Uterus (tissue), 4 donors: ENCODE measurements around the gene KRTAP3-3. TPM values are rescaled to one million over a fixed set of nuclear protein-coding genes. Genes with fewer than 3 reads are reported as not detected.

ENCODE experiments used
- DNase-seq, 2 donors: peaks; one replicate each; pipeline ENCODE4 v3.0.0-alpha.2; 2019 to 2020
- H3K27ac ChIP-seq, 2 donors: fragments of 200-600 bp; sonication (generic); 1 replicate in 1 of 2; 2 replicates in 1 of 2; pipeline ENCODE4 v1.5.1; 2016 to 2018
- H3K27me3 ChIP-seq, 2 donors: fragments of 200-600 bp; sonication (generic); one replicate each; pipeline ENCODE4 v1.5.1; 2018 to 2019; ENCODE audit warnings: control low read depth in 1 of 2
- H3K36me3 ChIP-seq, 2 donors: fragments of 200-600 bp; sonication (generic); one replicate each; pipeline ENCODE4 v1.5.1; 2019; ENCODE audit warnings: control low read depth in 1 of 2
- H3K4me1 ChIP-seq, 2 donors: fragments of 200-600 bp; sonication (generic); one replicate each; pipeline ENCODE4 v1.5.1; 2018 to 2019; ENCODE audit warnings: control low read depth in 1 of 2
- H3K4me3 ChIP-seq, 2 donors: fragments of 200-600 bp; sonication (generic); 1 replicate in 1 of 2; 2 replicates in 1 of 2; pipeline ENCODE4 v1.5.1; 2018 to 2019; ENCODE audit warnings: mild to moderate bottlenecking in 1 of 2
- H3K9me3 ChIP-seq, 2 donors: fragments of 200-600 bp; sonication (generic); one replicate each; pipeline ENCODE4 v1.5.1; 2019; ENCODE audit warnings: control low read depth in 1 of 2
- POLR2A ChIP-seq, 2 donors: fragments of 450-650 bp; IDR thresholded peaks; one replicate each; pipeline ENCODE4 v1.6.1; 2016; ENCODE audit warnings: antibody characterized with exemption in 2 of 2, mild to moderate bottlenecking in 1 of 2, moderate library complexity in 1 of 2
- intact Hi-C: fragments of 100-400 bp; cut with DNase I; formaldehyde crosslinking; loops from one replicate; pipeline ENCODE4 v1.15.1; 2023; ENCODE audit warnings: low total_unique reads
- total RNA-seq, 4 donors: library from RNA; depleted of rRNA in 3 of 4; stranded (reverse); fragments of >200 nt in 3 of 4; gene quantifications; one replicate each; pipeline versions ENCODE4 v1.1.0 to v1.2.4, GENCODE V29; 2014 to 2023
- TF ChIP-seq, protein P1 (sequence below), 4 experiments: fragments of 200-600 bp in 2 of 4; fragments of 450-650 bp in 2 of 4; sonication (generic) in 2 of 4; IDR thresholded peaks; one replicate each; pipeline ENCODE4 v1.5.1; 2016 to 2019; ENCODE audit warnings: antibody characterized with exemption in 4 of 4, mild to moderate bottlenecking in 2 of 4, moderate library complexity in 1 of 4
- donor health status: DM: yes; HTN: yes; CAD: no.

The KRTAP3-3 gene
- total RNA-seq, 4 donors from 2014 or later: not detected

DNA sequence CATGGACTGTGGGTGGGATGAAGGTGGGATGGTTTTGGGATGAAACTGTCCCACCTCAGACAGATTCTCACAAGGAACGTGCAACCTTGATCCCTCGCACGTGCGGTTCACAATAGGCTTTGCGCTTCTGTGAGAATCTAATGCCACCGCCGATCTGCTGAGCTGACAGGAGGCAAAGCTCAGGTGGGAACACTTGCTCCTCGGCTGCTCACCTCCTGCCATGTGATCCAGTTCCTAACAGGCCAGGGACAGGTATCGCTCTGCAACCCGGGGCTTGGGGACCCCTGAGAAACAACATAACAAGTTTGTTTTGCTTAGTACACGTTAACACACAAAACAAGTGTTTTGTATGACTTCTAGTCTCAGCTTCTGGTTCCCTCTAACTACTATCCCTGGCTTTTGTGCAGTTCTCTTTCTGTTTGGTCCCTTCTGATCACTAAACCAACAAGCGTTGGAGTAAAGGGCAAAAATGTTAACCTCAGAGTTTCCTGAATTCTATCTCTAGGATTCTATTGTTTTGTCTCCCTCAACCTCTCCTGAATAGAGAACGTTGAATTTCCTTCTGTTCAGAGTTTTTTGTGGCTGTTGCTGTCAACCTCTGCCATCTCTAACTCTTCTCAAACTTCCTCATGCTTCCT, 22.7 kb upstream of the KRTAP3-3 start:
- no peaks in the 10 kb centered on the region for H3K4me1 ChIP-seq
- no peaks in the 10 kb centered on the region for H3K27me3 ChIP-seq
- no peaks in the 10 kb centered on the region for H3K9me3 ChIP-seq
- H3K4me3 ChIP-seq: no peak overlapping the region
- intact Hi-C loops: no loop called here
- H3K27ac ChIP-seq: no peak overlapping the region
- no peak for DNase-seq
- TF ChIP-seq POLR2A (IDR thresholded peaks at IDR 0.05): no peak
- TF ChIP-seq, protein P1, sequence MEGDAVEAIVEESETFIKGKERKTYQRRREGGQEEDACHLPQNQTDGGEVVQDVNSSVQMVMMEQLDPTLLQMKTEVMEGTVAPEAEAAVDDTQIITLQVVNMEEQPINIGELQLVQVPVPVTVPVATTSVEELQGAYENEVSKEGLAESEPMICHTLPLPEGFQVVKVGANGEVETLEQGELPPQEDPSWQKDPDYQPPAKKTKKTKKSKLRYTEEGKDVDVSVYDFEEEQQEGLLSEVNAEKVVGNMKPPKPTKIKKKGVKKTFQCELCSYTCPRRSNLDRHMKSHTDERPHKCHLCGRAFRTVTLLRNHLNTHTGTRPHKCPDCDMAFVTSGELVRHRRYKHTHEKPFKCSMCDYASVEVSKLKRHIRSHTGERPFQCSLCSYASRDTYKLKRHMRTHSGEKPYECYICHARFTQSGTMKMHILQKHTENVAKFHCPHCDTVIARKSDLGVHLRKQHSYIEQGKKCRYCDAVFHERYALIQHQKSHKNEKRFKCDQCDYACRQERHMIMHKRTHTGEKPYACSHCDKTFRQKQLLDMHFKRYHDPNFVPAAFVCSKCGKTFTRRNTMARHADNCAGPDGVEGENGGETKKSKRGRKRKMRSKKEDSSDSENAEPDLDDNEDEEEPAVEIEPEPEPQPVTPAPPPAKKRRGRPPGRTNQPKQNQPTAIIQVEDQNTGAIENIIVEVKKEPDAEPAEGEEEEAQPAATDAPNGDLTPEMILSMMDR (IDR thresholded peaks at IDR 0.05): no peak
- no peaks in the 10 kb centered on the region for H3K36me3 ChIP-seq

- no peak for DNase-seq
- Histone ChIP-seq H3K4me3 (no peak overlapping the region), H3K27ac (no peak overlapping the region), H3K4me1 (no peaks in the 10 kb centered on the region), H3K27me3 (no peaks in the 10 kb centered on the region), H3K9me3 (no peaks in the 10 kb centered on the region), H3K36me3 (no peaks in the 10 kb centered on the region)
- no peak for TF ChIP-seq POLR2A (IDR thresholded peaks at IDR 0.05)
- intact Hi-C loops: no loop called here
Measured at GRCh38 chr17:41015454-41015853, 21.5 kb upstream of the KRTAP3-3 start.

GRCh38 chr17:41013606-41014005, 19.6 kb upstream of the KRTAP3-3 start:
- Histone ChIP-seq H3K27ac (no peak overlapping the region), H3K4me3 (no peak overlapping the region), H3K27me3 (no peaks in the 10 kb centered on the region), H3K9me3 (no peaks in the 10 kb centered on the region), H3K36me3 (no peaks in the 10 kb centered on the region), H3K4me1 (no peaks in the 10 kb centered on the region)
- TF ChIP-seq, protein P1 (IDR thresholded peaks at IDR 0.05): no peak
- no peak for TF ChIP-seq POLR2A (IDR thresholded peaks at IDR 0.05)
- no peak for DNase-seq
- intact Hi-C loops: no loop called here

DNA sequence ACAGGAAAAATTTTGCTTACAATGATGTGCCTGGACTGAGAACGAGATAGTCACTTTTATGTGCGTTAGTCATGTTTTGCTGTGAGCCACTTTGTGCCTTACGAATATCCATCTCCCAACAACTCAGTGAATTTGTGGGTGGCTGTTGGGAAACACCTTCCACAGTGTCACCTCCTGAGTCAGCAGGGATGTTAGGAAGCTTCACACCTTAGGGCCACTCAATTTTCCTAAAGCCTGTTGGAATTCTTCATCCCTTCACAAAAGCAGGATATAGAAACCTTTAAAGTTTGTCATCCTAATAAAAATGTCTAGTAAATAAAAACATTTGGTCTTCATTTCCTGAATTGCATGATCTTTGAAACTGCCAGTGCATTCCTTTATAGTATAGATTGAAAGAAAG, 19.2 kb upstream of the KRTAP3-3 start:
- no peak overlapping the region for H3K4me3 ChIP-seq
- H3K4me1 ChIP-seq: no peaks in the 10 kb centered on the region
- TF ChIP-seq, protein P1 (IDR thresholded peaks at IDR 0.05): no peak
- no peak for TF ChIP-seq POLR2A (IDR thresholded peaks at IDR 0.05)
- no peak for DNase-seq
- H3K27me3 ChIP-seq: no peaks in the 10 kb centered on the region
- no peaks in the 10 kb centered on the region for H3K36me3 ChIP-seq
- no peak overlapping the region for H3K27ac ChIP-seq
- H3K9me3 ChIP-seq: no peaks in the 10 kb centered on the region
- intact Hi-C loops: no loop called here

DNA sequence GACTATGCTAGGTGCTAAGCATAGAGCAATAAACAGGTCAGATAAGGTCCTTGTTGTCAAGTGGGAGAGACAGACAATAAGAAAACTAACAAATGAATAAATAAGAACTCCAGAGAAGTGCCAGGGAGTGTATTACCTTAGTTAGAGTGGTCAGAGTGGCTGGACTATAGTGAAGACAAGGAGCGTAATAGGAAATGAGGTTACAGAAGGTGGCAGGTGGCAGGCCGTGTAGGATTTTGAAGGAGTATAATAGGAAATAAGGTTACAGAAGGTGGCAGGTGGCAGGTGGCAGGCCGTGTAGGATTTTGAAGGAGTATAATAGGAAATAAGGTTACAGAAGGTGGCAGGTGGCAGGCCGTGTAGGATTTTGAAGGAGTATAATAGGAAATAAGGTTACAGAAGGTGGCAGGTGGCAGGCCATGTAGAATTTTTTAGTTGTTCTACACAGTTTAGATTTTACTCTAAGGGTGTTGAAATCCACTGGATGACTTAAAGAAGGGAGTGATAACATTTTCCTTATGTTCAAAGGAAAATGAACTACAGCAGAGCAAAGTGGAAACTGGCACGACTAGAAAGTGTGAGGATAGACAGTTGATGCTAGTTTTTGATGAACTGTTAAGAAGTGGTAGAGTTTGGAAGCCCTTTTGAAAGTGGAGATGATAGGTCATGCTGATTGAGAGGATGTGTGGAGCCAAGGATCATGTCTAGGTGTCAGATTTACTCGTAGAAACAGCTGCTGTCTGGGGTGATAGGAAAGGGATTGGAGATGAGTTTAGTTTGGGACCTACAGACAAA, 18.6 kb upstream of the KRTAP3-3 start:
- H3K4me3 ChIP-seq: no peak overlapping the region
- H3K27ac ChIP-seq: no peak overlapping the region
- no peaks in the 10 kb centered on the region for H3K4me1 ChIP-seq
- TF ChIP-seq, protein P1 (IDR thresholded peaks at IDR 0.05): no peak
- TF ChIP-seq POLR2A (IDR thresholded peaks at IDR 0.05): no peak
- no peaks in the 10 kb centered on the region for H3K9me3 ChIP-seq
- intact Hi-C loops: no loop called here
- H3K27me3 ChIP-seq: no peaks in the 10 kb centered on the region
- DNase-seq: no peak
- no peaks in the 10 kb centered on the region for H3K36me3 ChIP-seq
